ENCODE data around the gene ZNF280D.

DNA sequence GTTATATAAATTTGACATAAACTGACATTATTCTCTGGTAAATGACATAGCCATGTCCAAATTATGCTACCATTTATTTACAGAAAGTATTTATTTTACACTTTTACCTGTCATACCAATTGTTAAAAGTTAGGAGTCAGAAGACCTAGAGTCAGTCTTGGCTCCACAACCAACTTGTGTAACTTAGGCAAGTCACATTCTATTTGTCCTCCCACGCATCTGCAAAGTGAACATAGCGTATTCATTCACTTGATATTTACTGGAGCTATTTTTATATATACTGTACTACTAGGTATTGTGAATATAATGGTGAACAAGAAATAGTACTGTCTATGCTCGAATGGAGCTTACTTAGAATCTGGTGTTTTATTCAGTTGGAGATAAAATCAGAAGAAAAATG, 78.7 kb downstream of the ZNF280D start:
- TF ChIP-seq, protein P1, sequence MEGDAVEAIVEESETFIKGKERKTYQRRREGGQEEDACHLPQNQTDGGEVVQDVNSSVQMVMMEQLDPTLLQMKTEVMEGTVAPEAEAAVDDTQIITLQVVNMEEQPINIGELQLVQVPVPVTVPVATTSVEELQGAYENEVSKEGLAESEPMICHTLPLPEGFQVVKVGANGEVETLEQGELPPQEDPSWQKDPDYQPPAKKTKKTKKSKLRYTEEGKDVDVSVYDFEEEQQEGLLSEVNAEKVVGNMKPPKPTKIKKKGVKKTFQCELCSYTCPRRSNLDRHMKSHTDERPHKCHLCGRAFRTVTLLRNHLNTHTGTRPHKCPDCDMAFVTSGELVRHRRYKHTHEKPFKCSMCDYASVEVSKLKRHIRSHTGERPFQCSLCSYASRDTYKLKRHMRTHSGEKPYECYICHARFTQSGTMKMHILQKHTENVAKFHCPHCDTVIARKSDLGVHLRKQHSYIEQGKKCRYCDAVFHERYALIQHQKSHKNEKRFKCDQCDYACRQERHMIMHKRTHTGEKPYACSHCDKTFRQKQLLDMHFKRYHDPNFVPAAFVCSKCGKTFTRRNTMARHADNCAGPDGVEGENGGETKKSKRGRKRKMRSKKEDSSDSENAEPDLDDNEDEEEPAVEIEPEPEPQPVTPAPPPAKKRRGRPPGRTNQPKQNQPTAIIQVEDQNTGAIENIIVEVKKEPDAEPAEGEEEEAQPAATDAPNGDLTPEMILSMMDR (conservative IDR thresholded peaks at IDR 0.05 in 1 of 2, IDR thresholded peaks at IDR 0.05 in 1 of 2; ENCODE audit: low read depth in 1 of 2, low read length in 2 of 2) = no peak
- no peak for TF ChIP-seq EZH2 (IDR thresholded peaks at IDR 0.05; ENCODE audit: low read length, missing control alignments)
